Sigmoid colon (tissue), 3 donors: ENCODE results near the gene SPATA13.

Source experiments
- CTCF ChIP-seq, 4 experiments: fragments of 450-650 bp in 3 of 4; fragments of 200-600 bp in 1 of 4; IDR thresholded peaks; one replicate each; pipeline ENCODE4 v1.5.1; 2016 to 2019; ENCODE audit warnings: antibody characterized with exemption in 4 of 4, mild to moderate bottlenecking in 3 of 4, moderate library complexity in 2 of 4
- POLR2A ChIP-seq, 2 donors: fragments of 450-650 bp; IDR thresholded peaks; one replicate each; pipeline ENCODE4 v1.6.1; 2016; ENCODE audit warnings: antibody characterized with exemption in 2 of 2, mild to moderate bottlenecking in 2 of 2, moderate library complexity in 2 of 2

GRCh38 chr13:24263632-24264031 is 103.1 kb downstream of the SPATA13 start:
- TF ChIP-seq CTCF (IDR thresholded peaks at IDR 0.05) (no peak), POLR2A (IDR thresholded peaks at IDR 0.05) (no peak)
